K562 (cell line): ENCODE measurements around the gene IGDCC3. TPM values are rescaled to one million over a fixed set of nuclear protein-coding genes. Genes with fewer than 3 reads are reported as not detected.
A peak's percentile ranks its signal among the peaks of the same experiment; 100 is the strongest.

Experiments used
- CREBBP ChIP-seq: IDR thresholded peaks from one replicate; pipeline ENCODE4 v1.6.1; 2012; ENCODE audit warnings: low read depth, mild to moderate bottlenecking, control low read depth, inconsistent platforms, low read length
- DACH1 ChIP-seq: fragments of 450-650 bp; IDR thresholded peaks from 2 replicates; pipeline ENCODE4 v1.6.1; 2018; ENCODE audit not compliant: partially characterized antibody
- EWSR1 ChIP-seq: fragments of 450-650 bp; IDR thresholded peaks from 2 replicates; pipeline ENCODE4 v1.6.1; 2018; ENCODE audit warnings: borderline replicate concordance, mild to moderate bottlenecking, low read depth, moderate library complexity; ENCODE audit not compliant: partially characterized antibody
- EZH2 ChIP-seq: IDR thresholded peaks from 2 replicates; pipeline ENCODE4 v1.6.1; 2012; ENCODE audit warnings: low read depth, mild to moderate bottlenecking, inconsistent platforms, low read length, borderline replicate concordance
- FIP1L1 ChIP-seq: fragments of 200-400 bp; formaldehyde crosslinking; IDR thresholded peaks from 2 replicates; pipeline ENCODE4 v1.6.1; 2018; ENCODE audit warnings: mild to moderate bottlenecking, low read depth, low read length; ENCODE audit not compliant: poor library complexity, severe bottlenecking
- FOS ChIP-seq: IDR thresholded peaks from 3 replicates; pipeline ENCODE4 v1.6.1; 2011; ENCODE audit not compliant: insufficient read length; ENCODE audit errors: extremely low read depth
- GTF3C2 ChIP-seq: IDR thresholded peaks from 3 replicates; pipeline ENCODE4 v1.6.1; 2011; ENCODE audit warnings: borderline replicate concordance, mild to moderate bottlenecking, moderate library complexity; ENCODE audit not compliant: insufficient read length; ENCODE audit errors: extremely low read depth
- HNRNPUL1 ChIP-seq: fragments of 200-400 bp; formaldehyde crosslinking; IDR thresholded peaks from 2 replicates; pipeline ENCODE4 v1.6.1; 2017; ENCODE audit warnings: low read length
- MEIS2 ChIP-seq: fragments of 450-650 bp; IDR thresholded peaks from 2 replicates; pipeline ENCODE4 v1.6.1; 2014; ENCODE audit warnings: mild to moderate bottlenecking; ENCODE audit not compliant: partially characterized antibody
- MITF ChIP-seq: IDR thresholded peaks from 2 replicates; pipeline ENCODE4 v1.6.1; 2014; ENCODE audit warnings: antibody characterized with exemption
- NEUROD1 ChIP-seq: fragments of 150-350 bp; IDR thresholded peaks from 2 replicates; pipeline ENCODE4 v1.6.1; 2014; ENCODE audit warnings: borderline replicate concordance, low read length, low read depth; ENCODE audit not compliant: partially characterized antibody
- NR0B1 ChIP-seq: fragments of 450-650 bp; IDR thresholded peaks from one replicate; pipeline ENCODE4 v1.6.1; 2018; ENCODE audit warnings: mild to moderate bottlenecking, moderate library complexity; ENCODE audit not compliant: partially characterized antibody
- PHF20 ChIP-seq: fragments of 450-650 bp; IDR thresholded peaks from 2 replicates; pipeline ENCODE4 v1.6.1; 2018; ENCODE audit not compliant: partially characterized antibody
- SMAD2 ChIP-seq: fragments of 150-350 bp; IDR thresholded peaks from 2 replicates; pipeline ENCODE4 v1.6.1; 2014; ENCODE audit warnings: low read depth, mild to moderate bottlenecking, low read length
- SP2 ChIP-seq: IDR thresholded peaks from 2 replicates; pipeline ENCODE4 v1.6.1; 2011; ENCODE audit warnings: mild to moderate bottlenecking, low read depth, low read length, moderate library complexity; ENCODE audit not compliant: poor library complexity, severe bottlenecking; ENCODE audit errors: extremely low read depth
- TAF15 ChIP-seq: fragments of 200-400 bp; formaldehyde crosslinking; IDR thresholded peaks from 2 replicates; pipeline ENCODE4 v1.6.1; 2017; ENCODE audit warnings: mild to moderate bottlenecking, low read depth, low read length, moderate library complexity
- TCF7L2 ChIP-seq: fragments of 150-350 bp; IDR thresholded peaks from 2 replicates; pipeline ENCODE4 v1.6.1; 2016; ENCODE audit warnings: low read depth, mild to moderate bottlenecking, low read length, moderate library complexity
- USF1 ChIP-seq: sonication (generic); formaldehyde crosslinking; IDR thresholded peaks from 2 replicates; pipeline ENCODE4 v1.9.0; 2022; ENCODE audit warnings: mild to moderate bottlenecking, missing genetic modification reagents
- ZFP36 ChIP-seq: fragments of 150-350 bp; IDR thresholded peaks from 2 replicates; pipeline ENCODE4 v1.6.1; 2018; ENCODE audit warnings: low read length, low read depth; ENCODE audit not compliant: partially characterized antibody
- ZNF124 ChIP-seq: sonication (generic); formaldehyde crosslinking; IDR thresholded peaks from 2 replicates; pipeline ENCODE4 v1.8.1; 2022; ENCODE audit warnings: missing genetic modification reagents
- ZNF75A ChIP-seq: fragments of 450-650 bp; formaldehyde crosslinking; IDR thresholded peaks from 2 replicates; pipeline ENCODE4 v1.4.0; 2020; ENCODE audit warnings: mild to moderate bottlenecking
- polyA plus RNA-seq, 8 experiments: library from polyadenylated mRNA; depleted of rRNA in 4 of 8; stranded (reverse) in 5 of 8; unstranded in 3 of 8; fragments of >200 nt; fragmentation: Nextera tagmentation in 2 of 8; fragmentation: Illumina TruSeq in 1 of 8; extraction: Ambion mirVana in 2 of 8; extraction: Trizol in 1 of 8; gene quantifications; 2 replicates each; pipeline versions ENCODE4 v1.2.1 to v1.2.3, GENCODE V29; 2011 to 2014; ENCODE audit warnings: inconsistent platforms in 1 of 8, missing spikeins in 1 of 8
- total RNA-seq, 7 experiments: library from RNA; depleted of rRNA in 6 of 7; stranded (reverse); fragments of >200 nt in 6 of 7; fragmentation: Illumina TruSeq in 2 of 7; extraction: Trizol in 2 of 7; gene quantifications; 2 replicates each; pipeline versions ENCODE4 v1.2.1 to v1.2.3, GENCODE V29; 2011 to 2021; ENCODE audit warnings: low replicate concordance in 1 of 7

Gene IGDCC3
- total and polyA plus RNA-seq, 9 of the 15 experiments (the other 6 are each of a cell fraction or from before 2014, with no cell fraction given) = not detected

GRCh38 chr15:65304381-65305149 is 73.2 kb downstream of the IGDCC3 start, which contains the start of gene RNU5B-1 (continued):
- TF ChIP-seq SP2 (no peak), FOS (no peak), EWSR1 (peak; percentile 98), NR0B1 (no peak), MEIS2 (peak; percentile 44), ZNF124 (no peak), SMAD2 (no peak), PHF20 (peak; percentile 54), ZFP36 (no peak), MITF (no peak), CREBBP (no peak), ZNF75A (peak; percentile 81), GTF3C2 (peak; percentile 89), EZH2 (no peak), HNRNPUL1 (peak; percentile 91), TCF7L2 (no peak), FIP1L1 (no peak), USF1 (CRISPR knock-in tag) (no peak), NEUROD1 (peak; percentile 64), DACH1 (no peak), TAF15 (no peak)
